Measurements from ENCODE around the gene TMEM42.
"Not testable (repeated sequence)": the region's sequence is repeated elsewhere in the genome, so short reads cannot be mapped to it uniquely, and the experiment has no call there.

TMEM42 gene

GRCh38 chr3:44856663-44857062 lies 5.0 kb upstream of the TMEM42 start:
- H3K27ac ChIP-seq (ENCODE audit: insufficient read depth in 1 of 2, low read depth in 1 of 2, low read length in 2 of 2, poor library complexity in 1 of 2, severe bottlenecking in 2 of 2); H3K4me1 ChIP-seq (ENCODE audit: control extremely low read depth in 1 of 4, control insufficient read depth in 4 of 4, insufficient read depth in 4 of 4, low read length in 3 of 4); POLR2A ChIA-PET; H3K4me3 ChIP-seq (ENCODE audit: control insufficient read depth in 1 of 7, extremely low read depth in 1 of 7, insufficient read depth in 4 of 7, low read depth in 2 of 7, low read length in 6 of 7); H3K27me3 ChIP-seq (replicated peaks in 2 of 5; ENCODE audit: control insufficient read depth in 4 of 5, insufficient read depth in 5 of 5, low read length in 4 of 5); CTCF ChIA-PET: not testable (repeated sequence)
- H3K36me3 ChIP-seq (ENCODE audit: control insufficient read depth in 4 of 4, insufficient read depth in 4 of 4, low read length in 3 of 4): peaks cover 5 to 31% (median 17%) of the 10 kb centered on the region in 4 experiments
- peaks cover 0 to 11% (median 2%) of the 10 kb centered on the region in 5 experiments for H3K9me3 ChIP-seq (ENCODE audit: control extremely low read depth in 1 of 5, control insufficient read depth in 4 of 5, insufficient read depth in 2 of 5, low read depth in 1 of 5, low read length in 4 of 5)
- WGBS (ENCODE audit: insufficient coverage): 98% methylated on average over 4 of the region's 6 CpGs
- peak; percentile 4 to 33 (median 12) for DNase-seq

GRCh38 chr3:44860117-44860516 lies 1.6 kb upstream of the TMEM42 start:
- no peaks in the 10 kb centered on the region for H3K27me3 ChIP-seq (replicated peaks in 2 of 5; ENCODE audit: control insufficient read depth in 4 of 5, insufficient read depth in 5 of 5, low read length in 4 of 5)
- no peak overlapping the region for H3K4me3 ChIP-seq (ENCODE audit: control insufficient read depth in 1 of 7, extremely low read depth in 1 of 7, insufficient read depth in 4 of 7, low read depth in 2 of 7, low read length in 6 of 7)
- peaks cover 0 to 12% (median 8%) of the 10 kb centered on the region in 4 experiments for H3K4me1 ChIP-seq (ENCODE audit: control extremely low read depth in 1 of 4, control insufficient read depth in 4 of 4, insufficient read depth in 4 of 4, low read length in 3 of 4)
- 91% methylated on average over 4 of the region's 4 CpGs for WGBS (ENCODE audit: insufficient coverage)
- POLR2A ChIA-PET: no interaction called here
- peaks cover 0 to 6% (median 0%) of the 10 kb centered on the region in 5 experiments for H3K9me3 ChIP-seq (ENCODE audit: control extremely low read depth in 1 of 5, control insufficient read depth in 4 of 5, insufficient read depth in 2 of 5, low read depth in 1 of 5, low read length in 4 of 5)
- H3K27ac ChIP-seq (ENCODE audit: insufficient read depth in 1 of 2, low read depth in 1 of 2, low read length in 2 of 2, poor library complexity in 1 of 2, severe bottlenecking in 2 of 2): no peak overlapping the region
- CTCF ChIA-PET: interaction anchor here (0.6 to 0.8 kb wide), 3 partner anchors 64 to 1930 kb away, joined by 3 read pairs; no protein-coding TSS in a partner anchor
- peaks cover 0 to 10% (median 3%) of the 10 kb centered on the region in 4 experiments for H3K36me3 ChIP-seq (ENCODE audit: control insufficient read depth in 4 of 4, insufficient read depth in 4 of 4, low read length in 3 of 4)
- no peak for DNase-seq

- whole genome bisulfite sequencing (ENCODE audit: insufficient coverage): 2% methylated on average over 22 of the region's 25 CpGs
These were observed 520 bp downstream of the TMEM42 start for GRCh38 chr3:44862226-44862637.

GRCh38 chr3:44865272-44866035 lies 3.7 kb downstream of the TMEM42 start:
- peaks cover 2 to 14% (median 8%) of the 10 kb centered on the region in 4 experiments for H3K36me3 ChIP-seq (ENCODE audit: control insufficient read depth in 4 of 4, insufficient read depth in 4 of 4, low read length in 3 of 4)
- ChIA-PET CTCF (no interaction called here), POLR2A (no interaction called here)
- WGBS (ENCODE audit: insufficient coverage): 96% methylated on average over 6 of the region's 7 CpGs
- no peak overlapping the region for H3K27ac ChIP-seq (ENCODE audit: insufficient read depth in 1 of 2, low read depth in 1 of 2, low read length in 2 of 2, poor library complexity in 1 of 2, severe bottlenecking in 2 of 2)
- no peak for DNase-seq
- no peak overlapping the region for H3K4me3 ChIP-seq (ENCODE audit: control insufficient read depth in 1 of 7, extremely low read depth in 1 of 7, insufficient read depth in 4 of 7, low read depth in 2 of 7, low read length in 6 of 7)
- peaks cover 0 to 1% (median 0%) of the 10 kb centered on the region in 5 experiments for H3K9me3 ChIP-seq (ENCODE audit: control extremely low read depth in 1 of 5, control insufficient read depth in 4 of 5, insufficient read depth in 2 of 5, low read depth in 1 of 5, low read length in 4 of 5)
- H3K4me1 ChIP-seq (ENCODE audit: control extremely low read depth in 1 of 4, control insufficient read depth in 4 of 4, insufficient read depth in 4 of 4, low read length in 3 of 4): peaks cover 0 to 12% (median 8%) of the 10 kb centered on the region in 4 experiments
- no peaks in the 10 kb centered on the region for H3K27me3 ChIP-seq (replicated peaks in 2 of 5; ENCODE audit: control insufficient read depth in 4 of 5, insufficient read depth in 5 of 5, low read length in 4 of 5)

More at GRCh38 chr3:44862226-44862637, 520 bp downstream of the TMEM42 start:
- H3K4me3 ChIP-seq (ENCODE audit: control insufficient read depth in 1 of 7, extremely low read depth in 1 of 7, insufficient read depth in 4 of 7, low read depth in 2 of 7, low read length in 6 of 7): peak overlapping the region; percentile 32 to 77 (median 65)
- no peaks in the 10 kb centered on the region for H3K9me3 ChIP-seq (ENCODE audit: control extremely low read depth in 1 of 5, control insufficient read depth in 4 of 5, insufficient read depth in 2 of 5, low read depth in 1 of 5, low read length in 4 of 5)
- CTCF ChIA-PET: no interaction called here
- H3K4me1 ChIP-seq (ENCODE audit: control extremely low read depth in 1 of 4, control insufficient read depth in 4 of 4, insufficient read depth in 4 of 4, low read length in 3 of 4): peaks cover 0 to 12% (median 8%) of the 10 kb centered on the region in 4 experiments
- peak; percentile 14 to 64 (median 55) for DNase-seq
- H3K27ac ChIP-seq (ENCODE audit: insufficient read depth in 1 of 2, low read depth in 1 of 2, low read length in 2 of 2, poor library complexity in 1 of 2, severe bottlenecking in 2 of 2): no peak overlapping the region
- no peaks in the 10 kb centered on the region for H3K27me3 ChIP-seq (replicated peaks in 2 of 5; ENCODE audit: control insufficient read depth in 4 of 5, insufficient read depth in 5 of 5, low read length in 4 of 5)
- POLR2A ChIA-PET: no interaction called here
- peaks cover 2 to 15% (median 8%) of the 10 kb centered on the region in 4 experiments for H3K36me3 ChIP-seq (ENCODE audit: control insufficient read depth in 4 of 4, insufficient read depth in 4 of 4, low read length in 3 of 4)

- no peak for DNase-seq
- H3K27me3 ChIP-seq (replicated peaks in 2 of 5; ENCODE audit: control insufficient read depth in 4 of 5, insufficient read depth in 5 of 5, low read length in 4 of 5): no peaks in the 10 kb centered on the region
- peaks cover 0 to 3% (median 3%) of the 10 kb centered on the region in 4 experiments for H3K4me1 ChIP-seq (ENCODE audit: control extremely low read depth in 1 of 4, control insufficient read depth in 4 of 4, insufficient read depth in 4 of 4, low read length in 3 of 4)
- WGBS (ENCODE audit: insufficient coverage): 100% methylated on average over 1 of the region's 7 CpGs
- no peak overlapping the region for H3K4me3 ChIP-seq (ENCODE audit: control insufficient read depth in 1 of 7, extremely low read depth in 1 of 7, insufficient read depth in 4 of 7, low read depth in 2 of 7, low read length in 6 of 7)
- H3K9me3 ChIP-seq (ENCODE audit: control extremely low read depth in 1 of 5, control insufficient read depth in 4 of 5, insufficient read depth in 2 of 5, low read depth in 1 of 5, low read length in 4 of 5): peaks cover 0 to 1% (median 0%) of the 10 kb centered on the region in 5 experiments
- POLR2A ChIA-PET: no interaction called here
- CTCF ChIA-PET: no interaction called here
- H3K27ac ChIP-seq (ENCODE audit: insufficient read depth in 1 of 2, low read depth in 1 of 2, low read length in 2 of 2, poor library complexity in 1 of 2, severe bottlenecking in 2 of 2): no peak overlapping the region
- H3K36me3 ChIP-seq (ENCODE audit: control insufficient read depth in 4 of 4, insufficient read depth in 4 of 4, low read length in 3 of 4): peaks cover 2 to 14% (median 8%) of the 10 kb centered on the region in 4 experiments
These were observed 5.9 kb downstream of the TMEM42 start for GRCh38 chr3:44867421-44868111.

GRCh38 chr3:44870375-44871061 lies 8.8 kb downstream of the TMEM42 start:
- H3K27me3 ChIP-seq (replicated peaks in 2 of 5; ENCODE audit: control insufficient read depth in 4 of 5, insufficient read depth in 5 of 5, low read length in 4 of 5): no peaks in the 10 kb centered on the region
- H3K36me3 ChIP-seq (ENCODE audit: control insufficient read depth in 4 of 4, insufficient read depth in 4 of 4, low read length in 3 of 4): peaks cover 2 to 6% (median 4%) of the 10 kb centered on the region in 4 experiments
- POLR2A ChIA-PET: no interaction called here
- H3K4me3 ChIP-seq (ENCODE audit: control insufficient read depth in 1 of 7, extremely low read depth in 1 of 7, insufficient read depth in 4 of 7, low read depth in 2 of 7, low read length in 6 of 7): no peak overlapping the region
- H3K4me1 ChIP-seq (ENCODE audit: control extremely low read depth in 1 of 4, control insufficient read depth in 4 of 4, insufficient read depth in 4 of 4, low read length in 3 of 4): no peaks in the 10 kb centered on the region
- no peak for DNase-seq
- peaks cover 0 to 1% (median 0%) of the 10 kb centered on the region in 5 experiments for H3K9me3 ChIP-seq (ENCODE audit: control extremely low read depth in 1 of 5, control insufficient read depth in 4 of 5, insufficient read depth in 2 of 5, low read depth in 1 of 5, low read length in 4 of 5)
- CTCF ChIA-PET: no interaction called here
- WGBS (ENCODE audit: insufficient coverage): 88% methylated on average over 6 of the region's 8 CpGs
- H3K27ac ChIP-seq (ENCODE audit: insufficient read depth in 1 of 2, low read depth in 1 of 2, low read length in 2 of 2, poor library complexity in 1 of 2, severe bottlenecking in 2 of 2): no peak overlapping the region

Data from common myeloid progenitor, CD34-positive (primary cell).